HepG2 (cell line): ENCODE measurements around the gene ZKSCAN5. TPM values are rescaled to one million over a fixed set of nuclear protein-coding genes. Genes with fewer than 3 reads are reported as not detected.

ENCODE experiments used
- AGO2 ChIP-seq: fragments of 200-400 bp; formaldehyde crosslinking; optimal IDR thresholded peaks from 2 replicates; pipeline ENCODE3; 2017; ENCODE audit warnings: mild to moderate bottlenecking, low read depth, low read length, moderate library complexity
- KDM6A ChIP-seq: IDR thresholded peaks from 2 replicates; pipeline ENCODE4 v1.6.1; 2016; ENCODE audit warnings: low read depth
- KLF11 ChIP-seq: IDR thresholded peaks from 2 replicates; pipeline ENCODE4 v1.6.1; 2016; ENCODE audit warnings: missing compliant biosample characterization
- PATZ1 ChIP-seq: sonication (generic); formaldehyde crosslinking; IDR thresholded peaks from 2 replicates; pipeline ENCODE4 v1.4.0; 2020; ENCODE audit warnings: missing genetic modification reagents
- RBFOX2 ChIP-seq: fragments of 200-400 bp; formaldehyde crosslinking; IDR thresholded peaks from 2 replicates; pipeline ENCODE4 v1.6.1; 2017; ENCODE audit warnings: low read depth, mild to moderate bottlenecking, low read length
- RCOR2 ChIP-seq: IDR thresholded peaks from 2 replicates; pipeline ENCODE4 v1.6.1; 2016; ENCODE audit warnings: missing biosample characterization, missing genetic modification reagents
- TEAD2 ChIP-seq: sonication (generic); formaldehyde crosslinking; IDR thresholded peaks from 2 replicates; pipeline ENCODE4 v1.9.0; 2021; ENCODE audit warnings: missing genetic modification reagents
- XBP1 ChIP-seq: sonication (generic); formaldehyde crosslinking; IDR thresholded peaks from 2 replicates; pipeline ENCODE4 v1.5.0; 2020; ENCODE audit warnings: missing genetic modification reagents
- XRCC5 ChIP-seq: fragments of 200-400 bp; formaldehyde crosslinking; optimal IDR thresholded peaks from 2 replicates; pipeline ENCODE3; 2017; ENCODE audit warnings: mild to moderate bottlenecking, low read length
- ZFX ChIP-seq: sonication (generic); formaldehyde crosslinking; IDR thresholded peaks from 2 replicates; pipeline ENCODE4 v1.4.0; 2020; ENCODE audit warnings: mild to moderate bottlenecking, low read depth, missing genetic modification reagents, moderate library complexity
- ZMAT3 ChIP-seq: sonication (generic); formaldehyde crosslinking; conservative IDR thresholded peaks from 2 replicates; pipeline ENCODE4 v1.7.0; 2021; ENCODE audit warnings: missing genetic modification reagents
- ZNF317 ChIP-seq: sonication (generic); formaldehyde crosslinking; IDR thresholded peaks from 2 replicates; pipeline ENCODE4 v1.5.0; 2020; ENCODE audit warnings: mild to moderate bottlenecking, missing genetic modification reagents
- ZNF430 ChIP-seq: sonication (generic); formaldehyde crosslinking; IDR thresholded peaks from 2 replicates; pipeline ENCODE4 v1.9.0; 2021; ENCODE audit warnings: mild to moderate bottlenecking, missing genetic modification reagents
- ZNF431 ChIP-seq: sonication (generic); formaldehyde crosslinking; IDR thresholded peaks from 2 replicates; pipeline ENCODE4 v1.9.0; 2022; ENCODE audit warnings: missing genetic modification reagents, low read depth, mild to moderate bottlenecking, borderline replicate concordance
- ZNF451 ChIP-seq: sonication (generic); formaldehyde crosslinking; IDR thresholded peaks from 2 replicates; pipeline ENCODE4 v1.5.0; 2020; ENCODE audit warnings: mild to moderate bottlenecking, missing genetic modification reagents
- polyA plus RNA-seq, 8 experiments: library from polyadenylated mRNA; depleted of rRNA in 3 of 8; stranded (reverse) in 7 of 8; unstranded in 1 of 8; fragments of >200 nt; fragmentation: Illumina TruSeq in 4 of 8; extraction: Trizol in 4 of 8; gene quantifications; 2 replicates each; pipeline versions ENCODE4 v1.2.1 to v1.2.3, GENCODE V29; 2011 to 2016; ENCODE audit warnings: low read depth in 4 of 8, missing spikeins in 1 of 8, mixed read lengths in 1 of 8; ENCODE audit not compliant: insufficient read depth in 1 of 8
- total RNA-seq, 5 experiments: library from RNA; depleted of rRNA; stranded (reverse); fragments of >200 nt; fragmentation: Illumina TruSeq; extraction: Trizol; gene quantifications; 2 replicates each; pipeline ENCODE4 v1.2.3, GENCODE V29; 2016; ENCODE audit warnings: low read depth in 1 of 5
- TF ChIP-seq, protein P1 (sequence below): sonication (generic); formaldehyde crosslinking; IDR thresholded peaks from 2 replicates; pipeline ENCODE4 v1.4.0; 2020; ENCODE audit warnings: mild to moderate bottlenecking, missing genetic modification reagents
- TF ChIP-seq, protein P2 (sequence below): sonication (generic); formaldehyde crosslinking; IDR thresholded peaks from 2 replicates; pipeline ENCODE4 v1.4.0; 2020; ENCODE audit warnings: low read depth, mild to moderate bottlenecking, missing genetic modification reagents

Gene ZKSCAN5
- total and polyA plus RNA-seq, 2 of the 13 experiments (the other 11 are each of a cell fraction or from before 2014, with no cell fraction given): 5.5 to 11.7 TPM

DNA sequence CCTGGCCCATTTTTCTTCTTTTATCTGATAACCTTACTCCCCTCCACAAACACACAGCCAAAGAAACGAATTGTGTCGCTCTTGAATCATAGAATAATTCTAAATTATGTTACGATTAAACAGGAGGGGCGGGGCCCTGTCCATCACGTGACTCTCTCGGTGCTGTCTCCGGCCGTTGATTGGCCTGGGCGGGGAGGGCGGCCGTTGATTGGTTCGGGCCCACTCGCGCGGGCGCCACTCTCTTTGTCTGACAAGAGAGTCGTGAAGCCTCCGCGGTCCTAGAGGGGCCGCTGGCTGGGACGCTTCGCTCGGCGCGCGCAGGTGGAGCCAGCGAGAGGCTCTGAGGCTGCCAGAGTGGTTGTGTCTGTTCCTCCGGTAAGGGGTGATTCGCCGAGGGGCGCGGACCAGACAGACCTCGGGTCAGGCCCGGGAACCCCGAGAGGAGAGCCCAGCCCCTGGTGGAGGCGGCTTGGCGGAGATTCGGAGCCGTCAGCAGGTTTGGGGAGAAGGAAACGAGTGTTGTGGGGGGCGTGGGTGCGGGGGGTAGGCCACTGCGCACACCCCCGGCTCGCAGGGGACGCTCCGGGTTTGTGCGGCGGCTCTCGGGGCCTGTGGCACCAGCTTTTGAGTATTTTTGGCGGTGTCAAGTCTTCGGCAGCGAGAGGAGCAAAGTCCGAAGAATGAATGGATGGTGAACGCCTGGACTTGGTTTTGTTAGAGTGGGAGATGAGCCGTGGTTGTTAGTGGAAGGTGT, 31.7 kb upstream of the ZKSCAN5 start, which contains the start of gene ZNF789 (continued):
- TF ChIP-seq, protein P1, sequence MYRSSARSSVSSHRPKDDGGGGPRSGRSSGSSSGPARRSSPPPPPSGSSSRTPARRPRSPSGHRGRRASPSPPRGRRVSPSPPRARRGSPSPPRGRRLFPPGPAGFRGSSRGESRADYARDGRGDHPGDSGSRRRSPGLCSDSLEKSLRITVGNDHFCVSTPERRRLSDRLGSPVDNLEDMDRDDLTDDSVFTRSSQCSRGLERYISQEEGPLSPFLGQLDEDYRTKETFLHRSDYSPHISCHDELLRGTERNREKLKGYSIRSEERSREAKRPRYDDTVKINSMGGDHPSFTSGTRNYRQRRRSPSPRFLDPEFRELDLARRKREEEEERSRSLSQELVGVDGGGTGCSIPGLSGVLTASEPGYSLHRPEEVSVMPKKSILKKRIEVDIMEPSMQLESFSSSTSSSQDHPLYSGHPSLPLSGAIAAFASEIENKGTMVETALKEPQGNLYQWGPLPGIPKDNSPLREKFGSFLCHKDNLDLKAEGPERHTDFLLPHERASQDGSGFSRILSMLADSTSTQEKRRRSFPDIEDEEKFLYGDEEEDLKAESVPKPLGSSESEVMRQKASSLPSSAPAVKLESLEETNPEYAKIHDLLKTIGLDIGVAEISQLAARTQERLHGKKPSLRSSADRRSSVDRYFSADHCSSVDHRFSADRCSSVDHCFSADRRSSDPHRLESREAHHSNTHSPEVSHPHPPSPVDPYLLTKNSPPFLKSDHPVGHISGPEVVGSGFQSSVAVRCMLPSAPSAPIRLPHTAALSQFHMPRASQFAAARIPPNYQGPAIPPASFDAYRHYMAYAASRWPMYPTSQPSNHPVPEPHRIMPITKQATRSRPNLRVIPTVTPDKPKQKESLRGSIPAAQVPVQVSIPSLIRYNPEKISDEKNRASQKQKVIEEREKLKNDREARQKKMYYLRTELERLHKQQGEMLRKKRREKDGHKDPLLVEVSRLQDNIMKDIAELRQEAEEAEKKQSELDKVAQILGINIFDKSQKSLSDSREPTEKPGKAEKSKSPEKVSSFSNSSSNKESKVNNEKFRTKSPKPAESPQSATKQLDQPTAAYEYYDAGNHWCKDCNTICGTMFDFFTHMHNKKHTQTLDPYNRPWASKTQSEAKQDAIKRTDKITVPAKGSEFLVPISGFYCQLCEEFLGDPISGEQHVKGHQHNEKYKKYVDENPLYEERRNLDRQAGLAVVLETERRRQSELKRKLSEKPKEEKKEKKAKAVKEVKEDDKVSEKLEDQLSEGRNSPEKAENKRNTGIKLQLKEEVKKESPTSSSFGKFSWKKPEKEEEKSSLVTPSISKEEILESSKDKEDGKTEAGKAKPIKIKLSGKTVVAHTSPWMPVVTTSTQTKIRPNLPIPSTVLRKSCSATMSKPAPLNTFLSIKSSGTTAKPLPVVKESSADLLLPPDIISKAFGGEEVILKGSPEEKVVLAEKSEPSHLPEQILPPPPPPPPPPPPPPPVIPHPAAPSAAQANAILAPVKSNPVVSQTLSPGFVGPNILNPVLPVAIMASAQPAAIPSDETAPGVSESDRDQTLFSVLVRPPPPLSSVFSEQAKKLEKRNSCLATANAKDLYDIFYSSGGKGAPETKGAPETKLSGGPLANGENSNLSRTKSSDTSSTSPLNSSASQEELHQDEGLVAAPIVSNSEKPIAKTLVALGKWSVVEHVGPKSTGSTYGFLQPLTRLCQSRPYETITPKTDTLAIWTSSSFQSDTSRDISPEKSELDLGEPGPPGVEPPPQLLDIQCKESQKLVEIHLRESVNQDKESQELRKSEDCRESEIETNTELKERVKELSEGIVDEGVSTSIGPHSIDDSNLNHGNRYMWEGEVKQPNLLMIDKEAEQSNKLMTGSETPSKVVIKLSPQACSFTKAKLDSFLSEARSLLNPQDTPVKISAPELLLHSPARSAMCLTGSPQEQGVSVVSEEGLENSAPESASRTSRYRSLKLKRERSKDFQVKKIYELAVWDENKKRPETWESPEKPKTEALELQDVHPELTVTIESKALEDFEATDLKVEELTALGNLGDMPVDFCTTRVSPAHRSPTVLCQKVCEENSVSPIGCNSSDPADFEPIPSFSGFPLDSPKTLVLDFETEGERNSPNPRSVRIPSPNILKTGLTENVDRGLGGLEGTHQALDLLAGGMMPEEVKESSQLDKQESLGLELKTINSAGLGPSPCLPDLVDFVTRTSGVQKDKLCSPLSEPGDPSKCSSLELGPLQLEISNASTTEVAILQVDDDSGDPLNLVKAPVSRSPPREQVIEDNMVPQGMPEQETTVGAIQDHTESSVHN (CRISPR knock-in tag): 0 out of 2 replicates have a peak, but pooled peaks have one; percentile 52
- no peak for TF ChIP-seq XBP1 (CRISPR knock-in tag)
- peak; percentile 41; the same call in 1 of the 2 replicates for TF ChIP-seq ZNF431 (CRISPR knock-in tag)
- TF ChIP-seq RCOR2 (CRISPR knock-in tag): no peak
- TF ChIP-seq ZNF430 (CRISPR knock-in tag): 0 out of 2 replicates have a peak, but pooled peaks have one; percentile 5
- TF ChIP-seq RBFOX2: peak; percentile 82
- no peak for TF ChIP-seq TEAD2 (CRISPR knock-in tag)
- peak; percentile 82 for TF ChIP-seq ZFX (CRISPR knock-in tag)
- TF ChIP-seq ZNF451 (CRISPR knock-in tag): peak; percentile 70; the same call in 1 of the 2 replicates
- TF ChIP-seq ZMAT3: 0 out of 2 replicates have a peak, but pooled peaks have one; percentile 18
- TF ChIP-seq, protein P2, sequence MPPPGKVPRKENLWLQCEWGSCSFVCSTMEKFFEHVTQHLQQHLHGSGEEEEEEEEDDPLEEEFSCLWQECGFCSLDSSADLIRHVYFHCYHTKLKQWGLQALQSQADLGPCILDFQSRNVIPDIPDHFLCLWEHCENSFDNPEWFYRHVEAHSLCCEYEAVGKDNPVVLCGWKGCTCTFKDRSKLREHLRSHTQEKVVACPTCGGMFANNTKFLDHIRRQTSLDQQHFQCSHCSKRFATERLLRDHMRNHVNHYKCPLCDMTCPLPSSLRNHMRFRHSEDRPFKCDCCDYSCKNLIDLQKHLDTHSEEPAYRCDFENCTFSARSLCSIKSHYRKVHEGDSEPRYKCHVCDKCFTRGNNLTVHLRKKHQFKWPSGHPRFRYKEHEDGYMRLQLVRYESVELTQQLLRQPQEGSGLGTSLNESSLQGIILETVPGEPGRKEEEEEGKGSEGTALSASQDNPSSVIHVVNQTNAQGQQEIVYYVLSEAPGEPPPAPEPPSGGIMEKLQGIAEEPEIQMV (CRISPR knock-in tag): peak; percentile 67; the same call in 1 of the 2 replicates
- peak; percentile 73; the same call in 1 of the 2 replicates for TF ChIP-seq ZNF317 (CRISPR knock-in tag)
- peak; percentile 64 for TF ChIP-seq XRCC5
- peak; percentile 69 for TF ChIP-seq AGO2
- peak; percentile 35; the same call in 1 of the 2 replicates for TF ChIP-seq PATZ1 (CRISPR knock-in tag)
- TF ChIP-seq KDM6A (CRISPR knock-in tag): no peak
- no peak for TF ChIP-seq KLF11
